Upper lobe of left lung (tissue), 4 donors: ENCODE data around the gene MAPK8IP3.

Source experiments
- EP300 ChIP-seq, 4 donors: sonication (generic); formaldehyde crosslinking; IDR thresholded peaks; one replicate each; pipeline ENCODE4 v1.5.1; 2017; ENCODE audit warnings: antibody characterized with exemption in 4 of 4, control low read depth in 2 of 4
- POLR2A ChIP-seq, 4 donors: fragments of 450-650 bp; IDR thresholded peaks; one replicate each; pipeline ENCODE4 v1.5.1; 2016 to 2017; ENCODE audit warnings: antibody characterized with exemption in 4 of 4, mild to moderate bottlenecking in 2 of 4
- TF ChIP-seq, protein P1 (sequence below), 6 experiments: fragments of 450-650 bp in 4 of 6; fragments of 200-600 bp in 2 of 6; sonication (generic) in 2 of 6; IDR thresholded peaks; one replicate each; pipeline ENCODE4 v1.5.1; 2016 to 2019; ENCODE audit warnings: antibody characterized with exemption in 6 of 6

DNA sequence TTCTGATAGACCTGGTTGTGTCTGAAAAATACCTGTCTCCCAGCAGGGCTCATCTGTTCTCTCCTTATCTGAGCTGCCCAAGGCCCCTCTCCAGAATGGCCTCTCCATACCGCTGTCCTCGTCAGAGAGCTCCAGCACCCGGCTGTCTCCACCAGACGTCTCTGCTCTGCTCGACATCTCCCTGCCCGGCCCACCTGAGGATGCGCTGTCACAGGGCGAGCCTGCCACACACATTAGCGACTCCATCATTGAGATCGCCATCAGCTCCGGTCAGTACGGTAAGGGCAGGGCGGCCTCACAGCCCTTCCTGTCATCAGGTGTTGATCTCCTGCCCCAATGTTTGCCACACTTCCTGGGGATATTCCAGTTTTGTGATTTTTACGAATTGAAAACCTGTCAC is 38.1 kb upstream of the MAPK8IP3 start:
- TF ChIP-seq, protein P1, sequence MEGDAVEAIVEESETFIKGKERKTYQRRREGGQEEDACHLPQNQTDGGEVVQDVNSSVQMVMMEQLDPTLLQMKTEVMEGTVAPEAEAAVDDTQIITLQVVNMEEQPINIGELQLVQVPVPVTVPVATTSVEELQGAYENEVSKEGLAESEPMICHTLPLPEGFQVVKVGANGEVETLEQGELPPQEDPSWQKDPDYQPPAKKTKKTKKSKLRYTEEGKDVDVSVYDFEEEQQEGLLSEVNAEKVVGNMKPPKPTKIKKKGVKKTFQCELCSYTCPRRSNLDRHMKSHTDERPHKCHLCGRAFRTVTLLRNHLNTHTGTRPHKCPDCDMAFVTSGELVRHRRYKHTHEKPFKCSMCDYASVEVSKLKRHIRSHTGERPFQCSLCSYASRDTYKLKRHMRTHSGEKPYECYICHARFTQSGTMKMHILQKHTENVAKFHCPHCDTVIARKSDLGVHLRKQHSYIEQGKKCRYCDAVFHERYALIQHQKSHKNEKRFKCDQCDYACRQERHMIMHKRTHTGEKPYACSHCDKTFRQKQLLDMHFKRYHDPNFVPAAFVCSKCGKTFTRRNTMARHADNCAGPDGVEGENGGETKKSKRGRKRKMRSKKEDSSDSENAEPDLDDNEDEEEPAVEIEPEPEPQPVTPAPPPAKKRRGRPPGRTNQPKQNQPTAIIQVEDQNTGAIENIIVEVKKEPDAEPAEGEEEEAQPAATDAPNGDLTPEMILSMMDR (IDR thresholded peaks at IDR 0.05), result no peak
- TF ChIP-seq POLR2A (IDR thresholded peaks at IDR 0.05) (no peak), EP300 (IDR thresholded peaks at IDR 0.05) (no peak)
